Embryonic facial prominence (tissue), 1 donor: ENCODE results near the gene SENP6.
"Not testable (repeated sequence)": the region's sequence is repeated elsewhere in the genome, so short reads cannot be mapped to it uniquely, and the experiment has no call there.

Experiments
- DNase-seq: peaks from one replicate; pipeline ENCODE4 v3.0.0-alpha.2; 2016; ENCODE audit errors: extremely low spot score

The SENP6 gene

DNA sequence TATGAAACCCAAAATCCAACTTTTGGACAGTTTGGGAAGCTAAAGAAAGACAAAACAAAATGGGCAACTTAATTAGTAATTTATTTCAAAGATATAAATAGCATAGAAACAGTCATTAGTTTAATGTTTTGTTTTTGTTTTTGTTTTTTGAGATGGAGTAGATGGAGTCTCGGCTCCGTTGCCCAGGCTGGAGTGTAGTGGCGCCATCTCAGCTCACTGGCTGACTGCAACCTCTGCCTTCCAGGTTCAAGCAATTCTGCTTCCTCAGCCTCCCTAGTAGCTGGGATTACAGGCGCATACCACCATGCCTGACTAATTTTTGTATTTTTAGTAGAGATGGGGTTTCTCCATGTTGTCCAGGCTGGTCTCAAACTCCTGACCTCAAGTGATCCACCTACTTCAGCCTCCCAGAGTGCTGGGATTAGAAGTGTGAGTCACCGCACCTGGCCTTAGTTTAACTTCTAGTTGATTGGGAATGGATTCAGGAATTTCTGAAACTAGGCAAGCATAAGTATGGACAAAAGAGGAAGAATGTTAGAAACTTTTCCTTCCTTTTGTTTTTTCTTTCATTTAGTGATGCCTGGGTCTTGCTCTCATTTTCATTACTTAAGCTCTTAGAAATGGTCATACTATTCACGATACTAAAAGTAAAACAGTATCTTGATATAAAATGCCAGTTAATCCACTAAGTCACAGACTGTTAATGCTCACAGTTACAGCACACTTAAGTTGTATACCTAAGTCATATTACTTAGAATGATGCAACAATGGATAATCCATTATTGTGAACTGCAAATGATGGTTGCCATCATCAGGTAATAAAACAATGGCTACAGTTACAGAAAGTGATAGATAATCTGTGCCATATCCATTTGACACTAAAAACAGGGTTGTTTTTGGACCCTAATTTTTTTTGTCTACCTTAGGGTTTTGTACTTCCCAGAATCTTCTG lies 8.2 kb downstream of the SENP6 start:
- no peak for DNase-seq

DNA sequence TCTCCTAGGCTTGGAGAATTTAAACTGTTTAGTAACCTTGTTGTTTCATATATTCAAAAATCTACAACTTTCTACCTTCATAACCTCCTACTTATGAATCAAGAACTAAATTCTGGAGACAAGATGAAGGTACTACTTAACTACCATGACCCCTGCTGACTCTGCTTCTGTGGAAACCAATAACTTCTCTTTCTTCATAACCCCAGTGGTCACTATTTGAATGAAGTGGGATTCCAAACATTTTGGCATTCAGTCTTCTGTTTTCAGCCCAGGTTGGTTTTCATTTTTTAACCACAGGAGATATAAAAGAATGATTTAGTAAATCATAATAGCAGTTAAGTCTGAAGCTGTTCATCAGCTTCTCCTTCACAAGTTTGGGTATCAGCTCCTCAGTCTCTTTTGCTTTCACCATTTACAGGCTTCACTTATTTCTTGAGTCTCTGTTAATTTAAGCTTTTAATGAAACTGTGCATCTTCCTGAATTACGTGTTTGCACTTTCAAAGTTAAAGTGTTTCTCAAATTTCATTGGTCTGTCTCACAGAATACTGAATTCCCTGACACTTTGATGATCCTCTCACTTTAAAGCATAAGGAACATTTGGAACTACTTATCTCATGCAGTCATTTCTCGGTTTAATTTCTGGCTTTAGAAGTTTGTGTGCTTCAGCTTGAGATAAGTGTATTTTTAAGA lies 9.5 kb downstream of the SENP6 start:
- no peak for DNase-seq

DNA sequence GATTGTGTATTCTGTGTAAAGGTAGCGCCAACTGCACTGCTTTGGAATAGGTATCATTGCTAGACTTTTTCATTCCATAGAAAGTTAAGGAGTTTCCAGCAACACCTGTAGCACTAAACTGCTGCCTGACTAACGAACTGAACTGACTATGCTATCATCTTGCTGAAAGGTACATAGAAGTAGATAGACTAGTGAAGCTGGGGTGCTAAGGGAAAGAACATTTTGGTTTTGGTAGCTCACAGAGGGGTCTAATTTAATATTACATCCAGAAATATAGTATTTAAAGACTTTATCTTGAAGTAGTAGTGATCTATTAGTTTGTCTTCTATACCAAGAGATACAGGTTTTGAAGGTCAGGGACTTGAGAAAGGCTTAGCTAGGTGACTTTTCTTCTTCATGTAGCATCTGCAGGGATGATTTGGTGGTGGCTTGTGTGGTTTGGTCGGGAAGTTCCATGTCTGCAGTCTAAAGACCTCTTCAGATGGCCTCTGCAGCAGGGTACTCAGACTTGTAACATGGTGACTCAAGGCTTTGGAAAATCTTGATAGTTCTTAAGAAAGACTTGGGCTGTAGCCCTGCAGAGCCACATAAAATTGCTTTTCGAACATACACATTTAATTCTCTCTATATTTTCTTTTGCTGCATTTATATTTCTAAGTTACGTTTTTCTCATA lies 10.2 kb downstream of the SENP6 start:
- DNase-seq = no peak

DNA sequence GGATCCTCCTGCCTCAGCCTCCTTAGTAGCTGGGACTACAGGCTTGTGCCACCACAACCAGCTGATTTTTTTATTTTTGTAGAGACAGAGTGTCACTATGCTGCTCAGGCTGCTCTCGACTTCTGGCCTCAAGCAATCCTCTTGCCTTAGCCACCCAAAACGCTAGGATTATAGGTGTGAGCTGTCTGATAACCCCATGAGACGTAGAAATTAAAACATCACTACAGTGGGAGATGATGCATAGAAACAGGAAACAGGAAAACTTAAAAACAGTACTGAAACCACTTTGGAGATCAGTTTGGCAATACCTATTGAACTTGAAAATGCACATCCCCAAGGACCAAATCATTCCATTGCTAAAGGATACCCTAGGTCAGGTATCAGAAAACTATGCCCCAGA lies 10.8 kb downstream of the SENP6 start:
- no peak for DNase-seq

DNA sequence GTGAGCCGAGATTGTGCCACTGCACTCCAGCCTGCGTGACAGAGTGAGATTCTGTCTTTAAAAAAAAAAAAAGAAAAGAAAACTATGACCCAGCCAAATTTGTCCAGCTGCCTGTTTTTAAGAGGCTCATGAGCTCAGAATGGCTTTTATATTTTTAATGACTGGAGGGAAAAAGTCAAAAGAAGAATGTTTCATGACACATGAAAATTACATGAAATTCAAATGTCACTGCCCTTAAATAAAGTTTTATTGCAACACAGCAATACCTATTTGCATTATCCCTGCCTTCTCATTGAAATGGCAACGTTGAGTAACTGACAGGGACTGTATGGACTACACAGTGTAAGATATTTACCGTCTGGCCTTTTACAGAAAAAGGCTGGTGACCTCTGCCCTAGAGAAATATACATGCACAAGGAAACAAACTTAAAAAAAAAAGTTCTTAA lies 11.4 kb downstream of the SENP6 start:
- DNase-seq = no peak

DNA sequence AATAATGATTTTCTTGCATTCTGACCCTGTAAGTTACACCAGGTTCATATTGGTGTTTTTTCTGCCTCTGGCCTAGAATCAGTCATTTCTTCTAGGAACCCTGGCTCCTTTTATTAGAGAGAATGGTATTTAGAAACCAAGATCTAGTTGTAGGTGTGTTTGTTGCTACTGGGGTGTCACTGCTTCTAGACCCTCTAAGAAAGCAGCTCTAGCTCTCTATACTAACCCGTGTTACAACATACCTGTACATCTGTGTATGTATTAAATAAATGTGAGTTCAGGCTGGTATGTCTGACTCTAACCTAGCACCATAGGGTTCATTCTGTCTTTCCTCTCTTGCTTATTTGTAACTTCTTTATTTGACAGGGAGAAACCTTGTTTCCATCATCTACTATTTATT lies 16.8 kb downstream of the SENP6 start:
- DNase-seq = no peak

DNA sequence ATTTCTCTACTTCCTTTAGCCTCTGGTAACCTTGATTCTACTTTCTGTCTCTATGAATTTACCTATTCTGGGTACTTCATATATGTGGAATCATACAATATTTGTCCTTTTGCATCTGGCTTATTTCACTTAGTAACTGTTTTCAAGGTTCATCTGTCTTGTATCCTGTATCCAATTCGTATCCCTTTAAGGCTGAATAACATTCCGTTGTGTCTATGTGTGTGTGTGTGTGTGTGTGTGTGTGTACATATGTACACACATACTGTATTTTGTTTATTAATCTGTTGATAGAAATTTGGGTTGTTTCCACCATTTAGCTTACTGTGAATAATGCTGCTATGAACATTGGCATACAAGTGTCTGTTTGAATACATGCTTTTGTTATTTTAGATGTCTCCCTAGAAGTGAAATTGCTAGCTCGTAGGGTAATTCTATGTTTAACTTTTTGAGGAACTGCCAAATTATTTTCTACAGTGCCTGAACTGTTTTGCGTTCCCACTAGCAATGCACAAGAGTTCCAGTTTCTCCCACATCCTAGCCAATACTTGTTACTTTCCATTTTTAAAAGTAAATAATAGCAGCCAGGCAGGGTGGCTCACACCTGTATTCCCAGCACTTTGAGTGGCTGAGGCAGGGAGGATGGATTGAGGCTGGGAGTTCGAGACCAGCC lies 17.7 kb downstream of the SENP6 start:
- no peak for DNase-seq

DNA sequence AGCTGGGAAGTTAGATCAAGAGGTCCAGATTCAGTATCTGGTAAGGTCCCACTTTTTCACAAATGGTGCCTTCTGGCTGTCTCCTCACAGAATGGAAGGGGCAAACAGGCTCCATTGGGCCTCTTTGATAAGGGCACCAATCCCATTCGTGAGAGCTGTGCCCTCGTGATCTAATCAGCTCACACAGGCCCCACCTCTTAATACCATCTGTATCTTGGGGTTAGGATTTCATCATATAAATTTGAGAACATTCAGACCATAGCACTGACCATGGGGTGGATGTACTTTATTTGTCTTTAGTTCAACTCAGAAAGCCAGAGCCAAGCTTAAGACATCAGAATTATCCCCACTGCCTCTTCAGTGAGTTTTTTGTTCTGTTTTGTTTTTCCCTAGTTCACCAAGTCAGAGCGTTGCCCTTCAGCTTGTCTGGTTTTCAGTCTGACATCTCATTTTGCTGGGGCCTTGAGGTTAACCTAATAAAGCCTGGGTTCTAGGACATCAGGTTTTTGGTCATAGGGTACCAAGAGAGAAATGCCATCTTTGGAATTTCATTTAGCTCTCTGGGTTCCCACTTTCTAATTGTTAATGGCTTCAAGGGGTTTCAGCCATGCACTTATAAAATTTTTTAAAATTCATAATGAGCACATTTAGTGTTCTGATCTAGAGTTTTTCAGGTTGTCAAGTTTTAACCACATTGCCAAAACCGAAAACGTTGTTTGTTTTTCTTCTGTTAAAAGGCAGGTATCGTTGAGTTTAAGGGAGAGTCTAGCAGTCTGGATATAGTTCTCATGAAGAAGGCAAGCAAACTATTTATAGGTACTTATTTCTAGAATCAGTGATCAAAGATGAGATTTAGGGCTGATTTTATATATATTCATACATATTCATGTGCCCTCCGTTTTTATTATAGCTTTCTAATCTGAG lies 19.0 kb downstream of the SENP6 start:
- no peak for DNase-seq

DNA sequence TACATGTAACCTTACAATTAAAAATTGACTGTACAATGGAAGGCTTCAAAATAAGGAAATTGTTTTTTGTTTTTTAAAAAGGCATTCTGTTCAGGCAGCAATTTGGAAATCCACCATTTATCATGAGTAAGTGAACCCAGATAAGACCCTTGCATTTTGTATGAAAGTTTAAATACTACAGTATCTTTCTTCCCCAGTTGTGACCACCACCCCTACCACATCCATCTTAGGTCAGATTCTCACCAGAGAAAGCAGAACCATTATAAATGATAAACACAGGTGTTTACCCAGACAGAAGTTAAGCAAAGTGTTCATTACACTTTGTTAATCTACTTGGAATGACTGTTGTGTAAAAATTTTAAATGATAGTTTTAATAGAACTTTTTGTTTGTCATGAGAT lies 20.2 kb downstream of the SENP6 start:
- no peak for DNase-seq

DNA sequence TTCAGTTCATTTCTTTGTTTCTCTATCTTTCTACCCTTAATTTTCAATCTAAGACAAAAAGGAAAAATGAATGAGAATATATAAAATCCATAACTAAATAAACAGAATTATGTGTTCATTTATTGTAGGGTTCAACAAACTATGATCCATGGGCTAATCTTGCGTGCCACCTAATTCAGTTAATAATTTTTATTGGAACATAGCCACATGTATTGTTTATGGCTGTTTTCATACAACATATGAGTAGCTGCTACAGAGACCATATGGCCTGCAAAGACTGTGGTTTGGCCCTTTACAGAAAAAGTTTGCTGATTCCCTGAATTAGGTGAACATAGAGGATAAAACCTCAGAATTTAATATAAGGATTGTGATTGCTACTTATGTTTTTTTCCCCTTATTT lies 21.8 kb downstream of the SENP6 start:
- no peak for DNase-seq

DNA sequence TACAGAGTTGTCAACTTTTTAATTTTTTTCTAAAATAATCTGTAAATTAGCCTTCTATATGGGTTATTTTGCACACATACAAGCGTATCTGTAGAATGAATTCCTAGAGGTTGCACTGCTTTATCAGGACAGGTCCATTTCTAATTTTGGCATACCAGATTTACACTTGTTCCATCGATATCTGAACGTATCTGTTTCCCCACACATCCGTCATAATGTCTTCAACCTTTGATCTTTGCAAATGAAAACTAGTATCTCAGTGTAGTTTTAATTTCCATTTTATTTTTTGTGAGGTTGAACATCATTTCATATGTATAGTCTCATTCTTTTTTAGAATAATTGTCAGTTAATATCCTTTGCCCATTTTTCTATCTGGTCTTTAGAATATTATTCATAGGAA lies 22.7 kb downstream of the SENP6 start:
- DNase-seq = no peak

DNA sequence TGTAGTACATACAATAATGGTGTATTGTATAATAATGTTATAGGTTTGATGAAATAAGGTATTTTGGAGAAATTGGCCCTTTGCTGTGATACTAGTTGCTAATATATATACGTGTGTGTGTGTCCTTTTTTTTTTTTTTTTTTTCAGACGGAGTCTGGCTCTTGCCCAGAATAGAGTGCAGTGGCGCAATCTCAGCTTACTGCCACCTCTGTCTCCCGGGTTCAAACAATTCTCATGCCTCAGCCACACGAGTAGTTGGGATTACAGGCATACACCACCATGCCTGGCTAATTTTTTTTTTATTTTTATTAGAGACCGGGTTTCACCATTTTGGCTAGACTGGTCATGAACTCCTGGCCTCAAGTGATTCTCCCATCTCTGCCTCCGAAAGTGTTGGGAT lies 23.3 kb downstream of the SENP6 start:
- no peak for DNase-seq

DNA sequence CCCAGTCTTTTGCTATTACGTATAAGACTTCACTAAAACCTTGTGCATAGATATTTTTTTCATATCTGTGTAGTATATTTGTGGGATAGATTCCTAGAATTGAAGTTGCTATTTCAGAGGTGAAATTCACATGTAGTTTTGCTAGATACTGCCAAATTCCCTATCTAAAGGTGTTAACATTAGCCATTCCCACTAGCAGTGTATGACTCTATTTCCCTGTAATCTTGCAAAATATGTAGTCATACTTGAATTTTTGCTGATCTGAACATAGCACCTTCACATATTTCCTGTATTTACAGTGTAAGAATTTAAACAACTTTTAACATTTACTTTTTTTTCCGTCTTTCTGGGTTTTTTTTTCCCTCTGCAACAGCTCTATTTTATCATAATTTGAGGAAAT lies 24.9 kb downstream of the SENP6 start:
- DNase-seq = no peak

DNA sequence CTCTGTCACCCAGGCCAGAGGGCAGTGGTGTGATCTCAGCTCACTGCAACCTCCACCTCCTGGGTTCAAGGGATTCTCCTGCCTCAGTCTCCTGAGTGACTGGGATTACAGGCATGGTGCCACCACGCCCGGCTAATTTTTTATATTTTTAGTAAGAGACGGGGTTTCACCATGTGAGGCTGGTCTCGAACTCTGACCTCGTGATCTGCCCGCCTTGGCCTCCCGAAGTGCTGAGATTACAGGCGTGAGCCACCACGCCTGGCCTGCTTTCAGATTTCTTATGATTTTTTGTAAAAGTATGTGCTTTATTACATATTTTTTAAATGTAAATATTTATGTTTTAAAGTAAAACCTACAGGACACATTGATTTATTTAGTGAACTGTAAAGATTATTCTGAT lies 26.0 kb downstream of the SENP6 start:
- not testable (repeated sequence) for DNase-seq

DNA sequence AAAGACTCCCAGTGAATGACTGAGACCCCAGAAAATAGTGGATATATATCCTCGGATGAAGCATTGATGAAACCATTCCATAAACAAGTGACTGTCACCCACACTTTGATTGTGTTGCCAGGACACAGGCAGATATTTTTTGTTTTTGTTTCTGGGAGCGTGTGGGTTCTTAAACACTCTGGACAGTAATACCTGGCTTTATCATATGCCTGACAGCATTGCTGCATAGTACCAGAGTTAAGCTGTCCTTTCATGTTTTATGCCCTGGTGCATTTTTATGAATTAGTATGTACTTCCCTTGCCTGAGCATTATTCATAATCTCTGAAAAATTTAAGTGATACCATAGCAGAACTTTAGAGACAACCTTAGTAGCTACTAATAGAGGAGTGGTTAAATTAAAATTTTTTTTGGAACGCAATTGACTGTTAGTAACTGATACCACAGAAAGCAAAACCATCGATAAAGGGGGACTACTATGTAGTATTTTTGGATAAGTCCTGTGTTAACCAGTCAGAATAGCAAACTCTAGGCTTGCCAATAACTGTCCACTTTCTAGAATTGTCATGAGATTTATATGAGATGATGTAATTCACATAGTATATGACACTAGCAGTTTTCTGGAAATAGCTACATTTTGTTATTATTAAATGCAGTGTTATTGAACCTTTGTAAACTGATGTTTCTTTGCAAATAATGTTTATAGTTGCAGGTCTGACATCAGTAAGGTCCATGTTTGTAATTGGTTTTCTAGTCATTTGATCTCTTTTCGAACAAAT lies 30.4 kb downstream of the SENP6 start:
- no peak for DNase-seq

DNA sequence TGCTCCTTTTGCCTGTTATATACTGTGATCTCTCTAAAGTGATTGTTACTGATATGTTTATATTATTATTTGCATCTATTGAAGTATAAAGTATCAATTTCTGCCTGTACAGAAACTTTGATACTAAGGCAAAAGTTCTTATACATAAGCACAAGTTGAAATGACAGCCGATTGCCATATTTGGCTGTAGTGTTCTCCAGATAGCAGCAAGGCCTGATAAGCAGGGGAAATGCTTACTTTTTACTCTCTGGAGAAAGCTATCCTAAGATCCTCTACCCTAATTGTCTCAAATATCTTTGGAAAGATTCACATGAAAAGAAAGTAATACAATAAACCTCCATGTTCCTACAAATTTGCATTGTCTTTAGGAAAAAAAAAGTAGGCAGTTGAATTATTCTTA lies 31.4 kb downstream of the SENP6 start:
- no peak for DNase-seq

DNA sequence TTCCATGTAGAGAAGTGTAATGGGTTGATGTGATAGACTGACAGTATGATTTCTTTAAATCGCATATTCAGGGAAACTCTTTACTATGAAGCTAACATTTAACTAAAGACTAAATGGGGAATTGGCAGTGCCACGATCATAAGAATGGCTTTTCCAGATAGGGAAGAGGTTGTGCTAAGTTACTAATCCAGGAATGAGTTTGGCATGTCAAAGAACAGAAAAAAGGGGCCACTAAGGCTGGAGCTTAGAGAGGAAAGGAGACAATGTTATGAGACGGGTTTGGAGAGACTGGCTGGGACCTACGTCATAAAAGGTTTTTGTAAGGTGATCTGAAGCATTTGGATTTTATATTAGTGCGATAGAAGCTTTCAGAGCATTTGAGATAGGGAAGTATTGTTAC lies 40.6 kb downstream of the SENP6 start:
- DNase-seq = no peak

DNA sequence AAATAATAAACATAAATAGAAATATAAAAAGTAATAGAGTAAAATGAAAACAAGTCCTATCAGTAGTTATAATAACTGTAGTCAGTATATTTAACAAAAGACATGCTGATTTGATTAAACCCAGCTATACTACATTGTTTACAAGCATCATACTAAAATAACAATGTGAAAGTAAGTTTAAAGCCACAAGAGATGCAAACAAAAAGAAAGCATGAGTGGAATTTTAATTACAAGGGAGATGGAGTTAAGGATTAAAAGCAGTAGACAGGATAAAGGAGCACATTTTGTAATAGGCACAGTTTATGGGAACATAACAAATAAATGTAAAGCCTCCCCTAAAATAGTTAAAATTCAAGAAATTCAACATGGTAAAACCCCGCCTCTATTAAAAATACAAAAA lies 41.5 kb downstream of the SENP6 start:
- no peak for DNase-seq

DNA sequence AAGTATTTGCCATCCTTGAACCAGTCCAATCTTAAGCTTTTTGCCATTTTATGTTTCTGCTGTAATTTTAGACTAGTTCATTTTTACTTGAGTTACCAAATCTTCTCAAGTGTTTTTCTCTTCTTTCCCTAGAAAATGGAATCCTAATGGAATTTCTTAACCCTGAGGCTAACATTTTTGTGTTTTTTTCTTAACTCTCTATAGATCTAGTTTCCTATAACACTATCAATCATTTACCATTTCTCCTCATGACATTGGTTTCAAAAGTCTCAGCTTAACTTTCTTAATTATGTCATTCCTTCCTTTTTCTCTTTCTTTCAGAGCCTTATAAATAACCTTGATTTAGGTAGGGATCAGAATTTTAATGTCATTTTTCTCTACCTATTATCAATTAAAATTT lies 54.8 kb downstream of the SENP6 start:
- DNase-seq = no peak

DNA sequence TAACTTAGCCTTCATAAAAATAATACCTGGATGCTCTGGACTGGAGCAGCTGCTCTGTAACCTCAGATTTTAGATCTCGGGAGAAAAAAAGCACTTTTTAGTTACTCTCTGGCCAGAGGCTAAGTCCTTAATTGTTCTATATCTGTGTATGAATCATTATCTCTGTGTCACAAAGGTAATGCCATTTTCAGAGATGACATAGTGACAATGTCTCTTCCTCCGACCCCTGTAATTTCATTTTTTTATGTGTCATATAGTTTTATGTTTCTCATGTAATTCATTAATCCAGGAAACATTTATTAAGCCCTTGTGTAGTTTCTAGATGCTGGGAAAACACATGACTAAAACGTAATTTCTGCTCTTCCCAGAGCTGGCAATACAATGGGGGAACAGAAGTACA lies 55.6 kb downstream of the SENP6 start:
- DNase-seq = no peak
